SK-N-SH (cell line): ENCODE results near the gene SLAMF1. TPM values are rescaled to one million over a fixed set of nuclear protein-coding genes. Genes with fewer than 3 reads are reported as not detected.

Source experiments
- CTCF ChIA-PET: fragments of 300-600, 350-600 bp; formaldehyde crosslinking; extraction: SDS; loops from one replicate; lab custom pipeline; 2021; lab: Yijun Ruan, JAX
- POLR2A ChIA-PET: fragments of 350-600 bp; sonication (Branson Sonifier 250); formaldehyde crosslinking; extraction: SDS; loops from one replicate; lab custom pipeline; 2020; ENCODE audit warnings: antibody characterized with exemption, inconsistent platforms; lab: Yijun Ruan, JAX
- DNase-seq: peaks from one replicate; pipeline ENCODE4 v3.0.0; 2012
- H2AFZ ChIP-seq: fragments of 200-600 bp; sonication (generic); 2 replicates; pipeline ENCODE4 v1.8.1; 2016; ENCODE audit warnings: antibody characterized with exemption, mild to moderate bottlenecking, low read depth
- H3F3A ChIP-seq: fragments of 200-600 bp; sonication (generic); replicated peaks from 2 replicates; pipeline ENCODE3; 2016; ENCODE audit warnings: antibody characterized with exemption, mild to moderate bottlenecking; ENCODE audit not compliant: insufficient read depth
- H3K27ac ChIP-seq, 2 experiments: fragments of 200-500 bp in 1 of 2; fragments of 200-600 bp in 1 of 2; sonication (Bioruptor generic) in 1 of 2; sonication (generic), shearing (Covaris generic) in 1 of 2; 2 replicates each; pipeline versions ENCODE4 v1.5.1 to v1.6.1; 2014 to 2016; ENCODE audit warnings: low read depth in 2 of 2, inconsistent platforms in 1 of 2, low read length in 1 of 2, mild to moderate bottlenecking in 1 of 2, mixed read lengths in 1 of 2
- H3K27me3 ChIP-seq: fragments of 200-600 bp; sonication (generic), shearing (Covaris generic); 2 replicates; pipeline ENCODE4 v1.6.1; 2016; ENCODE audit warnings: mixed run types; ENCODE audit not compliant: insufficient read depth
- H3K36me3 ChIP-seq, 2 experiments: fragments of 200-500 bp in 1 of 2; fragments of 200-600 bp in 1 of 2; sonication (Bioruptor generic) in 1 of 2; sonication (generic) in 1 of 2; replicated peaks in 1 of 2; 2 replicates each; pipeline versions ENCODE3 to v1.5.1; 2014 to 2016; ENCODE audit warnings: low read length in 1 of 2, mild to moderate bottlenecking in 1 of 2; ENCODE audit not compliant: insufficient read depth in 2 of 2, control insufficient read depth in 1 of 2
- H3K4me1 ChIP-seq, 2 experiments: fragments of 200-500 bp in 1 of 2; fragments of 200-600 bp in 1 of 2; sonication (Bioruptor generic) in 1 of 2; sonication (generic), shearing (Covaris generic) in 1 of 2; 2 replicates each; pipeline versions ENCODE4 v1.5.1 to v1.6.1; 2014 to 2016; ENCODE audit warnings: low read depth in 1 of 2, low read length in 1 of 2, mixed run types in 1 of 2; ENCODE audit not compliant: insufficient read depth in 2 of 2, control insufficient read depth in 1 of 2
- H3K4me2 ChIP-seq: fragments of 200-600 bp; sonication (generic), shearing (Covaris generic); 2 replicates; pipeline ENCODE4 v1.6.1; 2017; ENCODE audit warnings: mixed run types
- H3K4me3 ChIP-seq, 2 experiments: fragments of 200-500 bp in 1 of 2; fragments of 200-600 bp in 1 of 2; sonication (Bioruptor generic) in 1 of 2; sonication (generic), shearing (Covaris generic) in 1 of 2; 2 replicates each; pipeline versions ENCODE4 v1.5.1 to v1.8.1; 2014 to 2016; ENCODE audit warnings: low read depth in 2 of 2, inconsistent platforms in 1 of 2, low read length in 1 of 2, mild to moderate bottlenecking in 1 of 2, mixed read lengths in 1 of 2, moderate library complexity in 1 of 2
- H3K79me2 ChIP-seq: fragments of 200-600 bp; sonication (generic); 2 replicates; pipeline ENCODE4 v1.8.1; 2017; ENCODE audit warnings: mild to moderate bottlenecking; ENCODE audit not compliant: insufficient read depth
- H3K9ac ChIP-seq: fragments of 200-600 bp; sonication (generic); 2 replicates; pipeline ENCODE4 v1.6.1; 2017; ENCODE audit warnings: mixed run types
- H3K9me2 ChIP-seq: fragments of 200-600 bp; sonication (generic); 2 replicates; pipeline ENCODE4 v1.6.1; 2017; ENCODE audit warnings: mixed run types
- H3K9me3 ChIP-seq: fragments of 200-600 bp; sonication (generic); 2 replicates; pipeline ENCODE4 v1.6.1; 2017; ENCODE audit warnings: mixed run types, mild to moderate bottlenecking, moderate library complexity
- H4K20me1 ChIP-seq: fragments of 200-600 bp; sonication (generic); 2 replicates; pipeline ENCODE4 v1.6.1; 2017; ENCODE audit warnings: mild to moderate bottlenecking, mixed run types; ENCODE audit not compliant: insufficient read depth
- CTCF ChIP-seq: fragments of 200-600 bp; sonication (generic); IDR thresholded peaks from 2 replicates; pipeline ENCODE4 v1.6.1; 2017; ENCODE audit warnings: antibody characterized with exemption, mild to moderate bottlenecking, moderate library complexity
- EZH2phosphoT487 ChIP-seq: fragments of 200-600 bp; sonication (generic); IDR thresholded peaks from 2 replicates; pipeline ENCODE4 v1.6.1; 2017; ENCODE audit warnings: low read depth, mixed run types, mild to moderate bottlenecking, antibody characterized with exemption, moderate library complexity, borderline replicate concordance
- FOSL2 ChIP-seq: IDR thresholded peaks from 2 replicates; pipeline ENCODE4 v1.4.0; 2012; ENCODE audit warnings: low read depth, mild to moderate bottlenecking, moderate library complexity, borderline replicate concordance
- GABPA ChIP-seq: IDR thresholded peaks from 2 replicates; pipeline ENCODE4 v1.4.0; 2012; ENCODE audit warnings: low read depth, mild to moderate bottlenecking
- IRF3 ChIP-seq: fragments of 150-350 bp; IDR thresholded peaks from 2 replicates; pipeline ENCODE4 v1.6.1; 2016; ENCODE audit warnings: mild to moderate bottlenecking, low read depth, low read length
- MAX ChIP-seq: IDR thresholded peaks from 2 replicates; pipeline ENCODE4 v1.4.0; 2012; ENCODE audit warnings: low read depth
- NRF1 ChIP-seq: IDR thresholded peaks from 2 replicates; pipeline ENCODE4 v1.6.1; 2012; ENCODE audit warnings: low read depth, mild to moderate bottlenecking, low read length
- PBX3 ChIP-seq: IDR thresholded peaks from 2 replicates; pipeline ENCODE4; 2012
- RCOR1 ChIP-seq: fragments of 150-350 bp; IDR thresholded peaks from 2 replicates; pipeline ENCODE4 v1.6.1; 2017; ENCODE audit warnings: antibody characterized with exemption, low read length
- RXRA ChIP-seq: IDR thresholded peaks from 2 replicates; pipeline ENCODE4 v1.4.0; 2012; ENCODE audit warnings: low read depth, mild to moderate bottlenecking, borderline replicate concordance
- TAF1 ChIP-seq: IDR thresholded peaks from 2 replicates; pipeline ENCODE4 v1.6.1; 2012; ENCODE audit warnings: low read depth, mild to moderate bottlenecking, low read length, moderate library complexity, borderline replicate concordance
- TCF12 ChIP-seq: IDR thresholded peaks from 2 replicates; pipeline ENCODE4 v1.4.0; 2012
- TEAD4 ChIP-seq: IDR thresholded peaks from 2 replicates; pipeline ENCODE4 v1.4.0; 2012; ENCODE audit warnings: mild to moderate bottlenecking, borderline replicate concordance; ENCODE audit not compliant: insufficient read depth
- YY1 ChIP-seq: IDR thresholded peaks from 2 replicates; pipeline ENCODE4 v1.4.0; 2012; ENCODE audit warnings: low read depth, mild to moderate bottlenecking
- ZBTB33 ChIP-seq: IDR thresholded peaks from 2 replicates; pipeline ENCODE4 v1.4.0; 2012; ENCODE audit warnings: low read depth, borderline replicate concordance
- WGBS: methylation state at CpG from one replicate; pipeline ENCODE4 v1.1.6; 2017; ENCODE audit warnings: low lambda C conversion rate; 5-methylcytosine and 5-hydroxymethylcytosine counted together
- polyA plus RNA-seq, 3 experiments: library from polyadenylated mRNA; depleted of rRNA; stranded (reverse); fragments of >200 nt; gene quantifications; 2 replicates each; pipeline ENCODE4 v1.2.3, GENCODE V29; 2012

SLAMF1 gene
- polyA plus RNA-seq, 1 of the 3 experiments (the other 2 are of a cell fraction): not detected

- no peak for DNase-seq
- TF ChIP-seq TCF12: no peak
- TF ChIP-seq PBX3: no peak
- TF ChIP-seq GABPA: no peak
- TF ChIP-seq RCOR1: no peak
- no peak for TF ChIP-seq TAF1
- TF ChIP-seq TEAD4: no peak
- TF ChIP-seq, all 33 proteins: peak for 0
- no peaks in the 10 kb centered on the region for H3F3A ChIP-seq
- no peaks in the 10 kb centered on the region for H3K4me1 ChIP-seq
- H3K79me2 ChIP-seq: no peaks in the 10 kb centered on the region
- no peaks in the 10 kb centered on the region for H4K20me1 ChIP-seq
- CTCF ChIA-PET: interaction anchor here (0.7 to 1.2 kb wide), 3 partner anchors 65 to 180 kb away, joined by 3 to 6 read pairs (median 3); no protein-coding TSS in a partner anchor
- no peak overlapping the region for H3K27ac ChIP-seq
- no peaks in the 10 kb centered on the region for H3K36me3 ChIP-seq
- POLR2A ChIA-PET: no interaction called here
- H3K4me2 ChIP-seq: no peak overlapping the region
- no peak overlapping the region for H3K9ac ChIP-seq
- H3K9me2 ChIP-seq: no peaks in the 10 kb centered on the region
- no peak overlapping the region for H2AFZ ChIP-seq
- H3K27me3 ChIP-seq: peaks cover 40% of the 10 kb centered on the region
- H3K9me3 ChIP-seq: no peaks in the 10 kb centered on the region
- H3K4me3 ChIP-seq: no peak overlapping the region
Measured at GRCh38 chr1:160608941-160609340, 37.9 kb downstream of the SLAMF1 start.

GRCh38 chr1:160608514-160608913 is 38.3 kb downstream of the SLAMF1 start:
- POLR2A ChIA-PET: no interaction called here
- CTCF ChIA-PET: interaction anchor here (0.7 to 1.2 kb wide), 4 partner anchors 9 to 810 kb away, joined by 3 read pairs; no protein-coding TSS in a partner anchor
- no peaks in the 10 kb centered on the region for H3K9me3 ChIP-seq
- H3K36me3 ChIP-seq: no peaks in the 10 kb centered on the region
- peaks cover 36% of the 10 kb centered on the region for H3K27me3 ChIP-seq
- H3K4me2 ChIP-seq: no peak overlapping the region
- H4K20me1 ChIP-seq: no peaks in the 10 kb centered on the region
- H3K4me3 ChIP-seq: no peak overlapping the region
- no peaks in the 10 kb centered on the region for H3K79me2 ChIP-seq
- no peak overlapping the region for H2AFZ ChIP-seq
- no peak for DNase-seq
- no peak overlapping the region for H3K27ac ChIP-seq
- H3F3A ChIP-seq: no peaks in the 10 kb centered on the region
- no peaks in the 10 kb centered on the region for H3K9me2 ChIP-seq
- no peak overlapping the region for H3K9ac ChIP-seq
- 8% methylated on average over 2 of the region's 2 CpGs for WGBS
- no peaks in the 10 kb centered on the region for H3K4me1 ChIP-seq
- TF ChIP-seq RXRA: no peak
- no peak for TF ChIP-seq NRF1
- TF ChIP-seq EZH2phosphoT487: no peak
- no peak for TF ChIP-seq RCOR1
- no peak for TF ChIP-seq CTCF
- TF ChIP-seq GABPA: no peak
- TF ChIP-seq IRF3: no peak
- no peak for TF ChIP-seq YY1
- no peak for TF ChIP-seq MAX
- no peak for TF ChIP-seq FOSL2
- TF ChIP-seq ZBTB33: no peak
- TF ChIP-seq PBX3: no peak
